IMR-90 (cell line): ENCODE results near the gene NAT10. TPM values are rescaled to one million over a fixed set of nuclear protein-coding genes. Genes with fewer than 3 reads are reported as not detected.

ENCODE experiments used
- ATAC-seq: fragments of 200-7000 bp; cut with Tn5 transposase; 2 replicates; pipeline ENCODE4 v1.9.1; 2020; ENCODE audit warnings: low read depth, mild to moderate bottlenecking, moderate library complexity
- BruUV-seq: library from RNA; stranded (reverse); fragments of 400-500 nt; replicated peaks from 2 replicates; lab custom pipeline; 2021; lab: Mats Ljungman, UMichigan
- CTCF ChIA-PET: fragments of 300-600 bp; formaldehyde crosslinking; extraction: SDS; loops from one replicate; lab custom pipeline; 2021; ENCODE audit warnings: antibody characterized with exemption; lab: Yijun Ruan, JAX
- POLR2A ChIA-PET: fragments of 300-600 bp; sonication (Branson Sonifier 250); formaldehyde crosslinking; loops from one replicate; lab custom pipeline; 2022; ENCODE audit warnings: antibody characterized with exemption; ENCODE audit not compliant: unreplicated experiment; lab: Charles Lee
- DNase-seq: peaks from one replicate; pipeline ENCODE4 v3.0.0; 2013
- H2AFZ ChIP-seq: replicated peaks from 2 replicates; pipeline ENCODE3; 2013; ENCODE audit warnings: low read length, mild to moderate bottlenecking; ENCODE audit not compliant: poor library complexity
- H2AK5ac ChIP-seq: 2 replicates; pipeline ENCODE4 v1.6.1; 2013; ENCODE audit warnings: low read depth, low read length, inconsistent platforms
- H2AK9ac ChIP-seq: replicated peaks from 2 replicates; pipeline ENCODE3; 2013; ENCODE audit warnings: mild to moderate bottlenecking, low read depth, low read length, moderate library complexity; ENCODE audit not compliant: poor library complexity
- H2BK120ac ChIP-seq: 2 replicates; pipeline ENCODE4 v1.6.1; 2013; ENCODE audit warnings: low read depth, low read length, inconsistent platforms
- H2BK15ac ChIP-seq: 3 replicates; pipeline ENCODE4 v1.6.1; 2013; ENCODE audit warnings: low read depth, low read length, inconsistent platforms
- H2BK20ac ChIP-seq: 2 replicates; pipeline ENCODE4 v1.6.1; 2013; ENCODE audit warnings: low read depth, mild to moderate bottlenecking, inconsistent platforms, low read length, moderate library complexity
- H2BK5ac ChIP-seq: 2 replicates; pipeline ENCODE4 v1.6.1; 2013; ENCODE audit warnings: mild to moderate bottlenecking, low read depth, low read length, inconsistent platforms; ENCODE audit not compliant: poor library complexity, severe bottlenecking
- H3K14ac ChIP-seq: replicated peaks from 2 replicates; pipeline ENCODE4 v1.6.1; 2013; ENCODE audit warnings: low read depth, low read length, inconsistent platforms
- H3K18ac ChIP-seq: 2 replicates; pipeline ENCODE4 v1.6.1; 2013; ENCODE audit warnings: low read depth, low read length, control low read depth
- H3K23ac ChIP-seq: 2 replicates; pipeline ENCODE4 v1.6.1; 2013; ENCODE audit warnings: low read depth, low read length, inconsistent platforms
- H3K27ac ChIP-seq: 2 replicates; pipeline ENCODE4 v1.5.1; 2013; ENCODE audit warnings: mild to moderate bottlenecking, control low read depth, low read length; ENCODE audit not compliant: insufficient read depth
- H3K27me3 ChIP-seq: 2 replicates; pipeline ENCODE4 v1.6.1; 2013; ENCODE audit warnings: low read length; ENCODE audit not compliant: control insufficient read depth, insufficient read depth
- H3K36me3 ChIP-seq: 2 replicates; pipeline ENCODE4 v1.6.1; 2013; ENCODE audit warnings: low read length, mixed read lengths; ENCODE audit not compliant: control insufficient read depth, insufficient read depth
- H3K4ac ChIP-seq: 2 replicates; pipeline ENCODE4 v1.6.1; 2013; ENCODE audit warnings: low read depth, low read length, inconsistent platforms
- H3K4me1 ChIP-seq: 2 replicates; pipeline ENCODE4 v1.6.1; 2013; ENCODE audit warnings: low read length, mixed read lengths; ENCODE audit not compliant: control insufficient read depth, insufficient read depth
- H3K4me2 ChIP-seq: 2 replicates; pipeline ENCODE4 v1.6.1; 2013; ENCODE audit warnings: low read depth, mild to moderate bottlenecking, control low read depth, low read length, moderate library complexity
- H3K4me3 ChIP-seq: 2 replicates; pipeline ENCODE4 v1.5.1; 2013; ENCODE audit warnings: low read depth, mild to moderate bottlenecking, control low read depth, low read length, moderate library complexity; ENCODE audit not compliant: insufficient read depth
- H3K56ac ChIP-seq: 2 replicates; pipeline ENCODE4 v1.6.1; 2013; ENCODE audit warnings: low read length, inconsistent platforms; ENCODE audit not compliant: insufficient read depth; ENCODE audit errors: extremely low read depth
- H3K79me1 ChIP-seq, 2 experiments: 2 replicates each; pipeline ENCODE4 v1.6.1; 2013; ENCODE audit warnings: low read length in 2 of 2, inconsistent platforms in 1 of 2, low read depth in 1 of 2
- H3K9ac ChIP-seq: 2 replicates; pipeline ENCODE4 v1.6.1; 2013; ENCODE audit warnings: low read depth, low read length, control low read depth
- H3K9me1 ChIP-seq: 2 replicates; pipeline ENCODE4 v1.6.1; 2013; ENCODE audit warnings: low read length, inconsistent platforms; ENCODE audit not compliant: insufficient read depth
- H3K9me3 ChIP-seq: 2 replicates; pipeline ENCODE4 v1.6.1; 2013; ENCODE audit warnings: low read length; ENCODE audit not compliant: control insufficient read depth, insufficient read depth
- H4K20me1 ChIP-seq: 2 replicates; pipeline ENCODE4 v1.6.1; 2013; ENCODE audit warnings: low read length, inconsistent platforms; ENCODE audit not compliant: insufficient read depth
- H4K5ac ChIP-seq: 2 replicates; pipeline ENCODE4 v1.6.1; 2013; ENCODE audit warnings: mild to moderate bottlenecking, low read depth, low read length, control low read depth
- H4K8ac ChIP-seq, 2 experiments: 2 replicates each; pipeline ENCODE4 v1.6.1; 2013; ENCODE audit warnings: low read depth in 2 of 2, low read length in 2 of 2, control low read depth in 1 of 2, inconsistent platforms in 1 of 2
- H4K91ac ChIP-seq: 2 replicates; pipeline ENCODE4 v1.6.1; 2013; ENCODE audit warnings: low read depth, low read length, inconsistent platforms; ENCODE audit not compliant: insufficient read depth
- CHD1 ChIP-seq: IDR thresholded peaks from 2 replicates; pipeline ENCODE4 v1.6.1; 2012; ENCODE audit warnings: low read depth, low read length, improper control_type of control experiment
- NFE2L2 ChIP-seq: fragments of 150-350 bp; IDR thresholded peaks from 2 replicates; pipeline ENCODE4 v1.6.1; 2016; ENCODE audit warnings: low read depth, mild to moderate bottlenecking, low read length
- RCOR1 ChIP-seq: IDR thresholded peaks from 2 replicates; pipeline ENCODE4 v1.6.1; 2012; ENCODE audit warnings: mild to moderate bottlenecking, low read length, improper control_type of control experiment; ENCODE audit not compliant: insufficient replicate concordance
- RFX5 ChIP-seq: IDR thresholded peaks from 2 replicates; pipeline ENCODE4 v1.8.0; 2012; ENCODE audit warnings: low read depth, mild to moderate bottlenecking, low read length, moderate library complexity
- USF2 ChIP-seq: fragments of 150-350 bp; IDR thresholded peaks from 2 replicates; pipeline ENCODE4 v1.6.1; 2017; ENCODE audit warnings: mild to moderate bottlenecking, antibody characterized with exemption, low read length, low read depth
- WGBS, 2 experiments: methylation state at CpG; one replicate each; pipeline versions ENCODE4 v1.1.5 to v1.1.7; 2013; ENCODE audit warnings: missing lambda C conversion rate in 2 of 2; ENCODE audit not compliant: insufficient read length in 1 of 2; ENCODE audit errors: extremely low coverage in 2 of 2; 5-methylcytosine and 5-hydroxymethylcytosine counted together
- dilution Hi-C: fragments of 300-500 bp; cut with HindIII; formaldehyde crosslinking; loops from one replicate; pipeline ENCODE4 v1.14.3; 2018; ENCODE audit warnings: low sequenced_read_pairs; ENCODE audit not compliant: unreplicated experiment
- in situ Hi-C: fragments of 300-500 bp; cut with MboI; formaldehyde crosslinking; loops from 3 replicates; pipeline ENCODE4 v1.14.3; 2019; ENCODE audit warnings: low sequenced_read_pairs, inconsistent platforms, mixed read lengths
- intact Hi-C: fragments of 100-400 bp; cut with micrococcal nuclease; formaldehyde crosslinking; loops from 2 replicates; pipeline ENCODE4 v1.10.0; 2022
- polyA plus RNA-seq, 3 experiments: library from polyadenylated mRNA; depleted of rRNA; stranded (reverse); fragments of >200 nt; gene quantifications; 2 replicates each; pipeline ENCODE4 v1.2.3, GENCODE V29; 2012; ENCODE audit warnings: low replicate concordance in 1 of 3
- total RNA-seq: library from RNA; depleted of rRNA; stranded (reverse); fragments of >200 nt; gene quantifications from 2 replicates; pipeline ENCODE4 v1.2.3, GENCODE V29; 2012

Gene NAT10
- total and polyA plus RNA-seq, 2 of the 4 experiments (the other 2 are of a cell fraction): 28.1 to 34.8 TPM

- dilution Hi-C loops: no loop called here
- H3K27me3 ChIP-seq: no peaks in the 10 kb centered on the region
- no peak overlapping the region for H2AK5ac ChIP-seq
- no peak overlapping the region for H3K4ac ChIP-seq
- no peak overlapping the region for H3K27ac ChIP-seq
- no peak overlapping the region for H3K56ac ChIP-seq
- H3K9ac ChIP-seq: no peak overlapping the region
- intact Hi-C loops: no loop called here
- no peaks in the 10 kb centered on the region for H3K4me1 ChIP-seq
- no peak overlapping the region for H2AFZ ChIP-seq
- no peak overlapping the region for H2BK120ac ChIP-seq
- no peak overlapping the region for H4K5ac ChIP-seq
- no peak overlapping the region for H4K91ac ChIP-seq
- WGBS, 2 experiments: 100% methylated on average over 3 of the region's 11 CpGs; no CpG with 5 or more reads in 1 of the 2 experiments
- no peak overlapping the region for H2BK15ac ChIP-seq
- peaks cover 77% of the 10 kb centered on the region for H3K36me3 ChIP-seq
- H3K14ac ChIP-seq: no peak overlapping the region
- TF ChIP-seq RCOR1: no peak
- TF ChIP-seq RFX5: no peak
- no peak for TF ChIP-seq USF2
- TF ChIP-seq CHD1: no peak
- no peak for TF ChIP-seq NFE2L2
- H2AK9ac ChIP-seq: no peak overlapping the region
- 0 out of 4 replicates have a peak, but pooled peaks cover 4 to 8% of the 10 kb centered on the region in 2 experiments for H3K79me1 ChIP-seq
- H4K8ac ChIP-seq: no peak overlapping the region
- no peak overlapping the region for H3K18ac ChIP-seq
- ChIA-PET POLR2A (no interaction called here), CTCF (interaction anchor here (0.8 kb wide), 1 partner anchor 148 kb away, joined by 3 read pairs; no protein-coding TSS in a partner anchor)
- no peaks in the 10 kb centered on the region for H3K9me3 ChIP-seq
- BruUV-seq: no TSS peak
- no peak overlapping the region for H3K23ac ChIP-seq
- H2BK20ac ChIP-seq: no peak overlapping the region
- no peak for DNase-seq
- in situ Hi-C loops: no loop called here
- ATAC-seq: no peak
- H3K4me3 ChIP-seq: no peak overlapping the region
- no peak overlapping the region for H2BK5ac ChIP-seq
- H4K20me1 ChIP-seq: no peaks in the 10 kb centered on the region; the same call in 1 of the 2 replicates
- H3K9me1 ChIP-seq: peaks cover 4% of the 10 kb centered on the region
- H3K4me2 ChIP-seq: no peak overlapping the region
Observed at GRCh38 chr11:34140149-34140548, 34.7 kb downstream of the NAT10 start.
